GM19240 (cell line): Measurements from ENCODE around the gene SAMD14.

Experiments used
- DNase-seq: peaks from one replicate; pipeline ENCODE4 v3.0.0; 2011; ENCODE audit warnings: low spot score; ENCODE audit not compliant: insufficient read length

Gene SAMD14

DNA sequence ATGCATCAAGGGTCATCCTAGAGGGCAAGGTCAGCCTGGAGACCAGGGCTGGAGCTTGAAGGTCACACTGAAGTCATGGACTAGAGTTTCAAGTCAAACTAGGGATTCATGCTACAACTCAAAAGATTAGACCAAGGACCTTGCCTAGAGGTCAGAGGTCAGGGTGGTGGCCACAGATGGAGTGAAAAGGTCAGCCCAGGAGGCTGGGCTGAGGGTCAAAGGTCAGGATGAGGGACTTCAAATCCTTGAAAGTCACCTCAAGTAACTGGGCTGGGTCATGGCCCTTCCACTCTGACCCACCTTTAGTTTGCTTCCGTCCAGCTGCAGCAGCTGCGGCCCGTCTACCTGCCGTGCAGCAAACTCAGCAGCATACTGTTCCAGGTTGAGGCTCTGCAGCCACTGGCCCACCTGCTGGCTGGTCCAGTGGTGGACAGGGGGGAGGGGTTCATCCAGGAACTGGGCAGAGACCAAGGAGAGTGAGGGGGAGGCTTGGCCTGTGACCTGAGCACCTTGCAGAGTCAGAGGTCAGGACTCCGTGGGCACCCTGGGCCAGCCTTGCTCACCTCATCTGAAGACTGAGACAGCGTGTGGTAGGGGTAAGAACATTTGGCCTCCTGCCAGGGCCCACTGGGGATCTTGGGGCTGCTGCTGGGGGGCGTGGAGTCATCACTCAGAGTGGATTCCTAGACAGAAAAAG is 16.2 kb downstream of the SAMD14 start:
- no peak for DNase-seq

DNA sequence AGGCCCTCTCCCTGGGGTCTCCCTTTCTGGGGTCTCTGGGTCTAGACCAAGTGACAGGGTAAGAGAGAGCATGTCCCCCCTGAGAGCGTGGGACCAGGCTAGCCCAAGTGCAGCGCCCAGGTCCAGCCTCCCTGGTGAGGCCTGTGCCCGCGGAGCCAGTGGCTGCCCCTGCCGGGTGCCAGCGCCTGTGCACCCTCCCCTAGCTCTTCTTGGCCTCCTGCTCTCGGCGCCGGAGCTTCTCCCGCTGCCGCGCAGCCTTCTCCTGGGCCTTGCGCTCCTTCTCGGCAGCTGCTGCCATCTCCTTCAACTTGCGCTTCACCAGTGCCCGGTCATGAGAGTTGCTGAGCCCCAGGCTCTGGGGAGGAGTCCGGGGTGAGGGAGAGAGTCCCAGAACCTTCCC is 17.3 kb downstream of the SAMD14 start:
- no peak for DNase-seq

DNA sequence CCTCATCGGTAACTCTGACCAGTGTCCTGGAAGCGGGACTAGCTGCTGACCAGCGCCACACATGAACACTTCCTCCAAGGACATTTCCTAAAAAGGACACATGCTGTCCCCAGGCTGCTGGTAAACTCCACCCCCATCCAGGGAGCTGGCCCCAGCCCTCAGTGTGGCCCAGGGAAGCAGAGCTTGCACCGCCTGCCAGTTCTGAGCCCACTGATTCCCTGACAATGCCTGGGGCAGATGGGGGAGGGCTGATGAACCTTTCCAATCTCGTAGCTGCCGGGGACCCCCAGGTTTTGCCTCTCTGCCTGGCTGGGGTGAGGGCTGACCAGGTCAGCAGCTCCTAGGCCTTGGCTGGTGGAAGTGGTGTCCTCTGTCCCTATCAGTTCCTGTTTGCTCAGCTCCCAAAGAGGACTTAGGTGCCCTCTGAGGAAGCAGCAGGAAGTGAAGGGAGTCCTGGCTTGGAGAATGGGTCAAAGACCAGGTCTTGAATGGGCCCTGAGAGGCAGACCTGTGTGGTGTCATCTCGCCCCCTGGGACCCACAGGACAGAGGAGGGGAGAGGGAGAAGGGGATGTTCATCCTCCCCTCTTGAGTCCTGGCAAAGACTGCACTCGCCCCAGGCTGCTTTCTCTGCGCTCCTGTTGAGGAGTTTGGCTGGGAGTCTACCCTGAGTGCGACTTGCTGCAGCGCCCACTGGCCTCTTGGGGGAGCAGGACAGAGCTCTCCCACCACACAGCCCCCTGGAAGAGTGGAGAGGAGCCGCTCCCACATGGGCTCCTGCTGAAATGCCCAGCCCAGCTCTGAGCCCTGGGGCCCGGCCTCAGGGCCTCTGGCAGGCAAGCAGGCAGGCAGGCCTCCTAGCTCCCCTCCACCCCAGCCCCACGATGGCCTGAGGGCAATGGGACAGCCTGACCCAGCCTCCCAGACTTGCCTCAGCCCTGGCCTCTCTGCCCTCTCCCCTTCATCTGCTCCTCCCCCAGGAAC is 18.0 kb downstream of the SAMD14 start:
- DNase-seq = no peak

DNA sequence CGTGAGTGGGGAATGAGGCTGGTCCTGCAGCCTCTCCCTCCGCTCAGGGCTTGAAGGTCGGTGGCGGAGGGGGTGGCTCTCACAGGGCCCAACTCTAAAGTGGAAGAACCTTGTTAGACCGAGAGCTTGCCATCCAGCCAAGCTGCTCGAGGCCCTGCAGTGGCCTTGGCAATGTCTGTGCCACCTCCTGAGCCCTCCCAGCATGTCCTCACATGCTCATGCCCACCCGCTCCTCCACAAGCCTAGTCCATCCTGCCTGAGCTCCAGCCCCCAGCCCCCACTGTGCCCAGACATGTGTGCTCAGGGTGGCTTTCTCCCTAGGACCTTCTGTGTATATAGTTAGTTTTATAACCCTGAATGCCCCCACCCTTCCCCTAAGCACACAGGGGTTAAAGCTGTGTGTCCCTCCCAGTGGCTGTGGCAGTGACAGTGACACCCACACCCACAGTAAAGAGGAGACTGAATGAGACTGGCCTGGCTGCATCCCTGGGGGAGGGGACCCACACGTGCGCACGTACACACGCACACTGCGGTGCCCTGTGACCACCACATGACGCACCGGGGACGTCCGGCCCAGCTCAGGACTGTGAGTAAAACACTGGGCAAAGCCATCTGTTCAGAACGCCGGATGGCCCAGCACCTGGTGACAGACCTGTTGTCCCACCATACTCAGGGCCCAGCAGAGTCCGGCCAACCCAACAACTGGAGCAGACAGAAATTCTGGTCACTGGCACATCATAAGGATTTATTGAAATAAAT is 19.2 kb downstream of the SAMD14 start:
- DNase-seq = no peak

DNA sequence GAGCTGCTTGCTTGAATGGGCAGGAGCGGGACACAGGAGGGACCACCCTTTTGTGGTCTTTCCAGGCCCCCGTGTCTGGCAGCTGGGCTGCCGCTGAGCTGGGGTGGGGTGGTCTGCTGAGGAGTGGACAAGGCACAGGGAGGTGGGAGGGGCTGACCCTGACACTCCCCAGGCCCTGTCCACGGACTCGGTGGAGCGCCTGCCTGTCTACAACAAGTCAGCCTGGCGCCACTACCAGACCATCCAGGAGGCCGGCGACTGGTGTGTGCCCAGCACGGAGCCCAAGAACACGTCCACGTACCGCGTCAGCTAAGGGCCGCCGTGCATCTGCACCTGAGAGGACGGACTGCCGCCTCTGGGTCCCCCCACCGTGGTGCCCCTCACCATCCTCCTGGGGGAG is 20.2 kb downstream of the SAMD14 start:
- no peak for DNase-seq

DNA sequence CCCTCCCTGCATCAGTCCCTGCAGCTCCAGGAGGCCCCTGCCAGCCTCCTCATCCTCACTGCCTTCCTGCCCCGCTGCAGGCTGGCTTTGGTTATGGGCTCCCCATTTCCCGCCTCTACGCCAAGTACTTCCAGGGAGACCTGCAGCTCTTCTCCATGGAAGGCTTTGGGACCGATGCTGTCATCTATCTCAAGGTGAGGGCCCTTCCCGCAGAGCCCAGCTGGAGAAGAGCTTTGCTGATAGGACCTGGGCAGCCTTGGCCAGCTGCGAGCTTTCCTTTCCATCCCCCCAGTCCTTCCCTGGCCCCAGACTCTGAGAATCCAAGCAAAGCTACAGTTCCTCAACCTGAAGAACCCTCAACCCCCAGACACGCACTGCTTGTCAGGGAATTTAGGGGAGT is 20.8 kb downstream of the SAMD14 start:
- no peak for DNase-seq

DNA sequence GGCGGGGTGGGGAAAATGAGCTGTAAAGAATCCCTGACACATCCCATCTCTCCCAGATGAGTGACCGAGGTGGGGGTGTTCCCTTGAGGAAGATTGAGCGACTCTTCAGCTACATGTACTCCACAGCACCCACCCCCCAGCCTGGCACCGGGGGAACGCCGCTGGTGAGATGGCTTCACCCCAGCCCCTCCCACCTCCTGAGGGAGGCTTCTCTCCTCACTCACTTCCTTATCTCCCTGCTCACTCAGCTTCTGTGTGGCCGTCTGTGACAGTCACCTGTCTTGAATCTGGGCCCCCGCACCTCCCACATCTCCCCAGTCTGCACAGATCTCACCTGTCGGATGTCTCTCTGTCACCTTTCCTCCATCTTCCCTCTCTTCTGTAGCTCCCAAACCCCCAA is 21.4 kb downstream of the SAMD14 start:
- no peak for DNase-seq

DNA sequence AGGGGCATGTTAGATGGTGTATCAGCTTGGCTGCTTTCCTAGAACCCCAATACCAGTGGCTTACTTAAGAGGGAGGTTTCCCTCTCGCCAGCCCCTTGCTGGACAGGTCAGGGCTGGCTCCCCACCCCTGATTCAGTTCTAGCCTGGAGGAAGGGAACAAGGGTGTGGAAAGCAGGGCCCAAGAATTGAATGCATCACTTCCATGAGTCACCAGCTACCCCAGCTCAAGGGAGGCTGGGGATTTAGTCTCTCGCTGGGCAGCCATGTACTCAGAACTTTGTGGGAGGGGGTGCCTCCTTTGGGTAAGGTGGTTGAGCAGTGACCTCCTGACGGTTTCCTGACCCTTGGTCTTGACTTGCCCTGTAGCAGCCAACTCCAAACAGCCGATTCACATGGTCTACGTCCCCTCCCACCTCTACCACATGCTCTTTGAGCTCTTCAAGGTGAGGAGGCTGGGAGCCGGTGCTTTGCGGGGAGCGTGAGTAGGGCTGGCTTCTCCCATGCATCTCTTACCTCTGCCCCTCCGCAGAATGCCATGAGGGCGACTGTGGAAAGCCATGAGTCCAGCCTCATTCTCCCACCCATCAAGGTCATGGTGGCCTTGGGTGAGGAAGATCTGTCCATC is 22.1 kb downstream of the SAMD14 start:
- DNase-seq = no peak

DNA sequence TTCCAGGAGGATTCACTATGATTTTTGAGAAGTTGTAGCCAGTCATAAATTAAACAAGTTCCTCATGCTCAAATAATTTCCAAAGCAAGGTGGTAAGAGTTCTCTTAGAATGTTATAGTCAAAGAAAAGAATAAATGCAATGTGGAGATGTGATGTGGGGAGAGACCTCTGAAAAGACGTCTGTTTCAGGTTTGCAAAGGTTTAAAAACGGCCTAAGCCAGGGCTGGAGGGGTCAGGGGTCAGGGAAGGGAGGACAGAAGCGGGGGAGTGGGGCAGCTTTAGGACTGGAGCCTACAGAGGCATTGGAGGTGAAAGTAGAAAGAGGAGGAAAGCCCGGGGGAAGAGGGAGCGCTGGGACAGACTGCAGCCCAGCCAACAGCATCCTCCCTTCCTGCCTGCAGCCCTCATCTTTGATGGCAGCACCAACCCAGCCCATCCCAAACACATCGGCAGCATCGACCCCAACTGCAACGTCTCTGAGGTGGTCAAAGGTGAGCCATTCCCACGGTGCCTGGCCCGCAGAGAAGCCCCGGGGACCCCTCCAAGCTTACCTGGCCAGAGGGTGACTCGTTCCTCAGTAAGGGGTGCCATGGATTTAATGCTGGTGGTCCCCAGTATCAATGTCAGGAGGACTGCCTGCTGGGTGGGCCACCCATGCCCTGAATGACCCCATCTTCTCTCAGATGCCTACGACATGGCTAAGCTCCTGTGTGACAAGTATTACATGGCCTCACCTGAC is 23.4 kb downstream of the SAMD14 start:
- DNase-seq = no peak

DNA sequence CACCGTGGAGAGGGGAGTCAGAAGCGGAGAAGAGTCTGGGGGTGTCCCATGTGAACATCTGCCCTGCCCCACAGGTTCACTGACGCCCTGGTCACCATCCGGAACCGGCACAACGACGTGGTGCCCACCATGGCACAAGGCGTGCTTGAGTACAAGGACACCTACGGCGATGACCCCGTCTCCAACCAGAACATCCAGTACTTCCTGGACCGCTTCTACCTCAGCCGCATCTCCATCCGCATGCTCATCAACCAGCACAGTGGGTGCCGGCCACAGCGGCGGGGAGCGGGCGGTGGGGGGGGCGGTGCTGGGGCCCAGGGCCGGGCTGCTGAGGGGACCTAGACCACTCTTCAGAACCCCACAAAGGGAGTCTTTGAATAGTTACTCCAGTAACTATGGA is 24.1 kb downstream of the SAMD14 start:
- DNase-seq = no peak

DNA sequence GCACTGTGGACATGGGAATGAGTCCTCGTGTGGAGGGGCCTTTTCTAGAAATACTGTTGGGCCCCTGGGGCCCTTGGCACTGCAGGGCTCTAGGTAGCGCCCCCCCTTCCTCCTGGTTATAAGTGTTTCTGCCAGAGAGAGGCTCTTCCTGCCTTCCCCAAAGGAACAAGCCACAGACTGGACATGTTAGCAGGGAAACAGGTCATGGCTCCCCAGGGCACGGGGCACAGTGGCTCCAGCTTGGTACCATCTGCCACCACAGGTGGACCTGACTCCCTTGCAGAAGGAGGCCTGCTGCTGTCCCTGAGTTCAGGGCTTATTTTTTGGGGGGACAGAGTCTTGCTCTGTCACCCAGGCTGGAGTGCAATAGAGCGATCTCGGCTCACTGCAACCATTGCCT is 26.0 kb downstream of the SAMD14 start:
- no peak for DNase-seq

DNA sequence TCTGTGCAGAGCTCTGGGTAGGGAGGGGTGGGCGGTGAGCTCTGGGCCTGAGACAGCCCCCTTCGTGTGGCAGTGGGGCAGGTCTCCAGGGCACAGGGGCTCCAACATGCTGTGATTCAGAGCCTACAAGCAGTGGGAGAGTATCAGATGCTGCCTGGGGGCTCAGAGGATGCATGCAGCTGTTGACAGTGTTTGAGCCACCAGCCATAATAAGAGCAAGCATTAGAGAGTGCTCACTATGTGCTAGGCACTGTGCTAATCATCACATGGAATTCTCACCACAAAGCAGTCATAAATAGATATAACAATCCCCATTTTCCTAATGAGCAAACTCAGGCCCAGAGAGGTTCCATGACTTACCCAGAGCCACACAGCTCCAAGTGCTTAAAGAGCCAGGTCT is 26.7 kb downstream of the SAMD14 start:
- no peak for DNase-seq

DNA sequence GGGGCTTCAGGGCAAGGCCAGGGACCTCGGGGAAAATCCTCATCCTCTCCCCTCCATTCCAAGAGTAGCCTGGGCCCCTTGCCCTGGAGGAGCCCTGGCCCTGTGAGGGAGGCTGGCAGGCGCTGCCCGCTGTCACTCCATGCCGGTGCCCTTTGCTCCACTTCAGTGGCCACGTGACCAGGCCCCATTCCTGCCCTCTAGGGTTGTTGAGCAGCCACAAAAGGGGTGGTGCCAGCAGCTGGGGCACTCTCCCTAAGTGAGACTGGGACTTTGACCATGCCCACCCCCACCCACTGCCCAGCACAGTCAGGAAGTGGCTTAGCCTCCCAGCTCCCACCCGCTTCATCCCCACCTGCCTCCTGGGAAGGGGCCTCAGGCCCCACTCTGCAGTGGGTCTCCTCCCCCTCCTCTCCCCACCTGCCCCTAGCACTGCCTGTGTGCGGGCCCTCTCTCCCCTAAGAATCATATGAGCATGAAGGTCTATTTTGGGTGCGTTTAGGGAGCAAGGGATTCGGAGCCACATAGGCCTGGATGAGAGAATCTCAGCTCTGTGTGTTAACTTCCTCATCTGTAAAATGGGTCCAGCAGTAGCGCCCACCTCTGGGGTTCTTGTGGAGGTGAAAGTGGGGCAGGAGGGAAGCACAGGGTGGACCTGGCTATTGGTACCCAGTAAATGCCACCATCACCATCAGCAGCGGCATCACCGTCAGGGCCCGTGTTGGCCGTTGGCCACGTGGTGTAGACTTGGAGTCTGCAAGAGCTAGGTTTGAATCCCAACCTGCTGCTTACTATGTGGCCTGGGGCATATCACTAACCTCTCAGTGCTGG is 27.6 kb downstream of the SAMD14 start:
- DNase-seq = no peak

DNA sequence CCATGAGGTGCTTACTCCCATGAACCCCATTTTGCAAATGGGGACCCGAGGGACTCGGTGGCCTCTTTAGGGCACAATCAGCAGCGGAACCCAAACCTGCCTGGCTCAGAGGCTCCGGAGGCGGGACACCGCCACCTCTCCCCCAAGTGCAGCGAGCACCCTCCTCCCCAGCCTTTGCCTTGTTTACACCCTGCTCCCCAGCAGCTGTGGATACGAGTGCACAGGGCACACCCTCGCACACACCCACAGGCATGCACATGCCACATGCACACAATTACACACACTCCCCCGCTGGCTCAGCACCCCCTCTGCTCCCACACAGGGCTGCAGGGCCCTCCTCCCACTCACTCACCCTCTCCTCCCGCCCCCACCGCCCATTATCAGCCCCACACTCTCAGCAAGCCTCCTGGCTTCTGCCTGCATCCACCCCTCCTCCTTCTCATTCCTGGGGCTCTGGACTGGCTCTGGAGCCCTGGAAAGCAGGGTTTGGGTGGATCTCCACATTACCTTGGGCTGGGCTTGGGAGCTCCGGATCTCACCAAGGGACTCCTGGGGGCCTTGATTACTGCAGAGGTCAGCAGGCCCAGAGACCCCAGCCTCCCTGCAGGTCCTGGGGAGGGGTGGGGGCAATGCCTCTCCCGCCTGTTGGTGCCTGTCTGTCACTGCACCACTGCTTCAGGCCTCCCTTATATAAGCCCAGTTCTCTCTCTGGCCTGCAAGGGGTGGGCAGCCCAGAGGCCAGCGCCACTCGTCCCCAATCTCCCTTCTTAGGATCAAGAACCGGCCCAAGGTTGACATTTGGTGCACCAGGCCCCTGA is 28.4 kb downstream of the SAMD14 start:
- no peak for DNase-seq

DNA sequence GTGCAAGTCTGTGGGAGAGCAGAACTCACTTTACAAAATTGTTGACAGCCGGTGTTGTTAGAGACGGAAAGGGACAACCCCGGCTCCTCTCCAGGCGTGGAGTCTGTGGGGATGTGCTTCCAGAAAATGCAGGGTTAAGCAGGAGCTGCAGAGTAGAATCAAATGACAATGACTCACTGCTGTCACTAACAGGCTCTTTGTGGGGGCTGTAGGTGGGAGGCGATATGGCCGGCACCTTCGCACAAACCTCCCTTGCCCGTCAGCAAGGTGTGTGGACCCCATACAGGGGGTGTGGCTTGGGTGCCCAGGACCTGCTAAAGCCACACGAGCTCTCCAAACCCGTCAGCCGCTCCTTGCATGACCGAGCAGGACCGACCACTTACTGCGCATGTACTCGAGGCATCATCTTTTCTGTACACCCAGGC is 29.0 kb downstream of the SAMD14 start:
- DNase-seq = no peak

DNA sequence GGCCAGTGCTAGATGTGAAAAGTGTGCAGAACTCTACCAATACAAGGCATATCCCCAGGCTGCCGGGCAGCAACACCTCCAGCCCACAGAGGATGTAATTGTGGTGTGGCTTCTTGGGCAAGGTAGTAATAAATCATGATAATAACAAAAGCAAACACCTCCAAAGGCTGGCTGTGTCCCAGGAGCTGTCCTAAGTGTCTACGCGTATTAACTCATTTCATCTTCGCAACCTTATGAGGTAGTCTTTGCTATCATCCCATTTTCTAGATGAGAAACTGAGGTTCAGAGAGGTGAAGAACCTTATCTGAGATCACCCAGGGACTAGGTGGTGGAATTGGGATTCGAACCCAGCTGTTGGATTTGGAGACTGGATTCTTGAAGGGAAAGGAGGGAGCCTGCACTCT is 29.5 kb downstream of the SAMD14 start:
- no peak for DNase-seq

DNA sequence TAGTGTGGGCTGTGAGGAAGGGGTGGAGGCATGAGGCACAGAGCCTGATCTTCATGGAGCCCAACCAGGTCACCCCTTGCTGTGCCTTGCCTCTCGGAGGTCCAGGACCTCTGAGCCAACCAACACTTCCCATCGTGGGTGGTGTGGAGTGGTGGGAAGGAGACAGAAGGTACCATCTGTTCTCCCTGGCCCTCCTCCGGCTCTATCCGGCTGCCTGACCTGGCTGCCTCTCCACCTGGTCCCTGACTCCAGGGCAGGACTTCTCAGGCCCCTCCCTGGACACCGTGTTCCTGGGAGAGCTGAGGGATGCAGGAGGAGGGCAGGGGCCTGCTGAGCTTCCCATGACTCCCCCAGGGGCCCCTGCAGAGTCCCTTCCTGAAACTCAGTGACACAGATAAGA is 31.0 kb downstream of the SAMD14 start:
- DNase-seq = no peak

DNA sequence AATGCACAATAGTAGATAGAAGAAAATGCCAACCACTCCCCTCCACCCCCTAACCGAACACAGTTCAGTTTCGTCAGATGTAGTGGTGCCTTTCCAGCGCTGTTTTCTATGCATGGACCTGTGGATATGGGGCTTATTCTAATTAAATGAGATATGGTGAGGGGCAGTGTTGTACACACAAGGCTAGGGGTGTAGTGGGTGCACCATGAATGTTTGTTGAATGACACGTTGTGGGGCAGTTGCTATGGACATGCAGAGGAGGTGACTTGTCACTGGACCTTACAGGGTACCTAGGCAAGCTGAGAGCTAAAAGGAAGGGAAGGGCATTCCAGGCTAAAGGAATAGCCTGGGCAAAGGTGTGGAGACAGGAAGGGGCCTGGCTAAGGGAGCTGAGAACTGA is 31.4 kb downstream of the SAMD14 start:
- DNase-seq = no peak

DNA sequence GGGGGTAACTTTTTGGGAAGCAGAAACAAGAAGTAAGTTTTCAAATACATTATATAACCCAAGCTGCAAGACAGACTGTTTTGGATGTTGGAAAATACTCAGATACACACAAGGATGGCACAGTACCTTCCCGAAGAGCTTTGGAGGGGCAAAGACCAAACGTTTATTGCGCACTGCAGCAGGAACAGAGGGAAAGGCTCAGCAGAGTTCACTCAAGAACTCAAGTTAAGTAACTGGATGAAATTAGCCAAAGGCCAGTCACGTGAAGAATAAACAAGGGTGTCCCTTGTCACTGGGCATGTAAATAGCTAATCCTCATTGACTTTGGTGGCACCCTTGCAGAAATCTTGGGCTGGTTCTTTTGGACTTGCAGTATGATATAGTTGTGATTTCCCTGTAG is 32.0 kb downstream of the SAMD14 start:
- DNase-seq = no peak
